Endothelial cell of umbilical vein (primary cell): ENCODE results near the gene NR2F6. TPM values are rescaled to one million over a fixed set of nuclear protein-coding genes. Genes with fewer than 3 reads are reported as not detected.

Experiments
- BruUV-seq: library from RNA; stranded (reverse); fragments of 400-500 nt; replicated peaks from 2 replicates; lab custom pipeline; 2021; lab: Mats Ljungman, UMichigan
- CTCF ChIA-PET: fragments of 300-600, 350-600 bp; sonication (Branson Sonifier 250); formaldehyde crosslinking; loops from one replicate; lab custom pipeline; 2021; ENCODE audit warnings: antibody characterized with exemption, inconsistent platforms; lab: Charles Lee
- POLR2A ChIA-PET: fragments of 300-600, 350-600 bp; sonication (Branson Sonifier 250); formaldehyde crosslinking; loops from one replicate; lab custom pipeline; 2021; ENCODE audit warnings: antibody characterized with exemption, inconsistent platforms; lab: Charles Lee
- DNase-seq: peaks from one replicate; pipeline ENCODE4 v3.0.0-alpha.2; 2011; ENCODE audit warnings: low read depth, low spot score
- FAIRE-seq: peaks from 2 replicates; lab custom pipeline; 2011; peaks lifted over from hg19 to GRCh38; lab: Jason Lieb, UNC
- H2AFZ ChIP-seq: 2 replicates; pipeline ENCODE4 v1.6.0; 2012; ENCODE audit warnings: low read depth, low read length, control low read depth, inconsistent platforms
- H3K27ac ChIP-seq: 2 replicates; pipeline ENCODE4 v1.5.1; 2011; ENCODE audit warnings: low read depth, mild to moderate bottlenecking, control low read depth, low read length, moderate library complexity; ENCODE audit not compliant: insufficient read depth
- H3K27me3 ChIP-seq, 2 experiments: 2 replicates each; pipeline versions ENCODE4 v1.6.0 to v1.6.1; 2011; ENCODE audit warnings: low read length in 2 of 2, mixed read lengths in 1 of 2; ENCODE audit not compliant: control insufficient read depth in 2 of 2, insufficient read depth in 2 of 2
- H3K36me3 ChIP-seq, 2 experiments: 2 replicates in 1 of 2; 3 replicates in 1 of 2; pipeline ENCODE4 v1.5.1; 2011; ENCODE audit warnings: low read length in 2 of 2, mild to moderate bottlenecking in 1 of 2, moderate library complexity in 1 of 2; ENCODE audit not compliant: control insufficient read depth in 2 of 2, insufficient read depth in 2 of 2; ENCODE audit errors: extremely low read depth in 1 of 2
- H3K4me1 ChIP-seq: 3 replicates; pipeline ENCODE4 v1.5.1; 2011; ENCODE audit warnings: mild to moderate bottlenecking, low read length; ENCODE audit not compliant: control insufficient read depth, insufficient read depth; ENCODE audit errors: extremely low read depth
- H3K4me2 ChIP-seq: 2 replicates; pipeline ENCODE4 v1.6.1; 2011; ENCODE audit warnings: low read length, control low read depth, mixed read lengths; ENCODE audit not compliant: insufficient read depth
- H3K4me3 ChIP-seq, 3 experiments: fragments of 200-600 bp in 1 of 3; sonication (generic), shearing (Covaris generic) in 1 of 3; replicated peaks in 1 of 3; 2 replicates each; pipeline ENCODE4 v1.5.1; 2011 to 2016; ENCODE audit warnings: control low read depth in 3 of 3, low read length in 3 of 3, mild to moderate bottlenecking in 2 of 3, inconsistent platforms in 1 of 3, low read depth in 1 of 3, moderate library complexity in 1 of 3; ENCODE audit not compliant: insufficient read depth in 1 of 3
- H3K79me2 ChIP-seq: 2 replicates; pipeline ENCODE4 v1.6.0; 2012; ENCODE audit warnings: low read length, inconsistent platforms; ENCODE audit not compliant: control insufficient read depth, insufficient read depth
- H3K9ac ChIP-seq: replicated peaks from 2 replicates; pipeline ENCODE3; 2011; ENCODE audit warnings: low read length, control low read depth; ENCODE audit not compliant: insufficient read depth; ENCODE audit errors: extremely low read depth
- H3K9me1 ChIP-seq: replicated peaks from 3 replicates; pipeline ENCODE4 v1.6.0; 2011; ENCODE audit warnings: mild to moderate bottlenecking, low read length; ENCODE audit not compliant: control insufficient read depth, insufficient read depth; ENCODE audit errors: extremely low read depth
- H3K9me3 ChIP-seq: replicated peaks from 2 replicates; pipeline ENCODE4 v1.5.1; 2012; ENCODE audit warnings: low read length, inconsistent platforms; ENCODE audit not compliant: control insufficient read depth, insufficient read depth
- H4K20me1 ChIP-seq: replicated peaks from 2 replicates; pipeline ENCODE3; 2011; ENCODE audit warnings: mild to moderate bottlenecking, low read length; ENCODE audit not compliant: control insufficient read depth, insufficient read depth; ENCODE audit errors: extremely low read depth
- EZH2 ChIP-seq: IDR thresholded peaks from 2 replicates; pipeline ENCODE4 v1.6.1; 2012; ENCODE audit warnings: borderline replicate concordance, low read depth, mild to moderate bottlenecking, moderate library complexity, low read length, inconsistent platforms; ENCODE audit not compliant: severe bottlenecking
- FOS ChIP-seq: IDR thresholded peaks from 2 replicates; pipeline ENCODE4 v1.6.1; 2011; ENCODE audit warnings: mild to moderate bottlenecking, low read length, moderate library complexity, borderline replicate concordance; ENCODE audit not compliant: insufficient read depth
- GATA2 ChIP-seq: IDR thresholded peaks from 2 replicates; pipeline ENCODE4 v1.7.0; 2011; ENCODE audit warnings: low read depth, mild to moderate bottlenecking, moderate library complexity, mixed read lengths, low read length; ENCODE audit not compliant: insufficient read length, insufficient read depth
- JUN ChIP-seq: IDR thresholded peaks from 2 replicates; pipeline ENCODE4 v1.6.1; 2011; ENCODE audit warnings: borderline replicate concordance, low read depth; ENCODE audit not compliant: insufficient read length, insufficient read depth
- MYC ChIP-seq: IDR thresholded peaks from one replicate; pipeline ENCODE4 v1.6.1; 2011; ENCODE audit warnings: mild to moderate bottlenecking, low read depth, low read length
- POLR2A ChIP-seq: IDR thresholded peaks from 2 replicates; pipeline ENCODE4 v1.6.1; 2012; ENCODE audit warnings: low read depth, mild to moderate bottlenecking, control low read depth, low read length
- POLR2AphosphoS5 ChIP-seq: IDR thresholded peaks from 2 replicates; pipeline ENCODE4 v1.6.1; 2012; ENCODE audit warnings: low read depth, mild to moderate bottlenecking, control low read depth, low read length, moderate library complexity; ENCODE audit not compliant: insufficient read depth
- dilution Hi-C: fragments of 300-500 bp; cut with MboI; formaldehyde crosslinking; loops from one replicate; pipeline ENCODE4 v1.15.0; 2019; ENCODE audit warnings: low sequenced_read_pairs; ENCODE audit not compliant: extremely low pct_ligation_motif_present
- intact Hi-C: fragments of 100-400 bp; cut with micrococcal nuclease; formaldehyde crosslinking; loops from one replicate; pipeline ENCODE4 v1.10.0; 2022
- polyA plus RNA-seq, 4 experiments: library from polyadenylated mRNA; depleted of rRNA in 3 of 4; stranded (reverse) in 3 of 4; unstranded in 1 of 4; fragments of >200 nt; gene quantifications; 2 replicates each; pipeline versions ENCODE4 v1.2.1 to v1.2.3, GENCODE V29; 2011 to 2012; ENCODE audit warnings: missing spikeins in 1 of 4
- total RNA-seq: library from RNA; stranded (reverse); gene quantifications from 2 replicates; pipeline ENCODE4 v1.2.3, GENCODE V29; 2021
- TF ChIP-seq, protein P1 (sequence below): IDR thresholded peaks from 2 replicates; pipeline ENCODE4 v1.6.1; 2011; ENCODE audit not compliant: insufficient read depth, insufficient read length
- TF ChIP-seq, protein P2 (sequence below), 2 donors: IDR thresholded peaks; 1 replicate in 1 of 2; 2 replicates in 1 of 2; pipeline ENCODE4 v1.5.1; 2011; ENCODE audit warnings: low read length in 2 of 2, mild to moderate bottlenecking in 2 of 2, moderate library complexity in 2 of 2, control low read depth in 1 of 2, inconsistent platforms in 1 of 2, low read depth in 1 of 2; ENCODE audit not compliant: insufficient read depth in 1 of 2; ENCODE audit errors: extremely low read depth in 1 of 2

NR2F6 gene
- total and polyA plus RNA-seq, 2 donors (not counting 3 experiments of a cell fraction or from before 2014, with no cell fraction given), result 36.1 to 38.9 TPM

DNA sequence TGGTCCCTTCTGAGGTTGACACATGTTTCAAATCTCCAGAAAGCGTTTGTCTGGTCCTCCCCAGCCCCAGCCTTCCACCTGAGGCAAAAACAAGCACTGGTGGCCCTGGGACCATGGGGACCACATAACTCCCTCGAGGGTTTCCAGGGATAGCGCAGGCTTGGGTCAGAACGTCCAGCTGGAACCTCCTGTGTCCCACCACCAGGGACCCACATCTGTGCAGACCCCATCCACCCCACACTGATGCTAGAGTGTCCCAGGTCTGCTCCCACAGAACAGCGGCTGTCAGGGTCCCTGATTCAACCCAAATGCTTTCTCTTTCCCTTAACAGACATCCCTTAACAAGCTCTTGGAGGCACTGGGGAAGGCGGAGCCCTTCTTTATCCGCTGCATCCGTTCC lies 60.1 kb downstream of the NR2F6 start:
- H3K27me3 ChIP-seq, result no peaks in the 10 kb centered on the region

More for the DNA sequence above, 60.1 kb downstream of the NR2F6 start:
- no peak for TF ChIP-seq FOS
- TF ChIP-seq POLR2AphosphoS5, result no peak
- TF ChIP-seq, protein P1, sequence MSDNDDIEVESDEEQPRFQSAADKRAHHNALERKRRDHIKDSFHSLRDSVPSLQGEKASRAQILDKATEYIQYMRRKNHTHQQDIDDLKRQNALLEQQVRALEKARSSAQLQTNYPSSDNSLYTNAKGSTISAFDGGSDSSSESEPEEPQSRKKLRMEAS, result no peak
- TF ChIP-seq MYC, result no peak
- TF ChIP-seq EZH2, result no peak
- TF ChIP-seq POLR2A, result no peak
- TF ChIP-seq JUN, result no peak
- TF ChIP-seq, protein P2, sequence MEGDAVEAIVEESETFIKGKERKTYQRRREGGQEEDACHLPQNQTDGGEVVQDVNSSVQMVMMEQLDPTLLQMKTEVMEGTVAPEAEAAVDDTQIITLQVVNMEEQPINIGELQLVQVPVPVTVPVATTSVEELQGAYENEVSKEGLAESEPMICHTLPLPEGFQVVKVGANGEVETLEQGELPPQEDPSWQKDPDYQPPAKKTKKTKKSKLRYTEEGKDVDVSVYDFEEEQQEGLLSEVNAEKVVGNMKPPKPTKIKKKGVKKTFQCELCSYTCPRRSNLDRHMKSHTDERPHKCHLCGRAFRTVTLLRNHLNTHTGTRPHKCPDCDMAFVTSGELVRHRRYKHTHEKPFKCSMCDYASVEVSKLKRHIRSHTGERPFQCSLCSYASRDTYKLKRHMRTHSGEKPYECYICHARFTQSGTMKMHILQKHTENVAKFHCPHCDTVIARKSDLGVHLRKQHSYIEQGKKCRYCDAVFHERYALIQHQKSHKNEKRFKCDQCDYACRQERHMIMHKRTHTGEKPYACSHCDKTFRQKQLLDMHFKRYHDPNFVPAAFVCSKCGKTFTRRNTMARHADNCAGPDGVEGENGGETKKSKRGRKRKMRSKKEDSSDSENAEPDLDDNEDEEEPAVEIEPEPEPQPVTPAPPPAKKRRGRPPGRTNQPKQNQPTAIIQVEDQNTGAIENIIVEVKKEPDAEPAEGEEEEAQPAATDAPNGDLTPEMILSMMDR (IDR thresholded peaks at IDR 0.05; ENCODE audit: extremely low read depth in 1 of 2, insufficient read depth in 1 of 2, low read depth in 1 of 2, low read length in 2 of 2), result no peak
- TF ChIP-seq GATA2, result no peak
- no peak overlapping the region for H3K27ac ChIP-seq
- H4K20me1 ChIP-seq, result no peaks in the 10 kb centered on the region
- no peak overlapping the region for H3K4me2 ChIP-seq
- no peaks in the 10 kb centered on the region for H3K4me1 ChIP-seq
- ChIA-PET CTCF (no interaction called here), POLR2A (no interaction called here)
- no peaks in the 10 kb centered on the region for H3K9me3 ChIP-seq
- intact Hi-C loops, result no loop called here
- no peak for DNase-seq
- H2AFZ ChIP-seq, result no peak overlapping the region
- no peak overlapping the region for H3K4me3 ChIP-seq
- FAIRE-seq, result no peak
- H3K36me3 ChIP-seq, result peaks cover 15 to 49% of the 10 kb centered on the region in 2 experiments
- dilution Hi-C loops, result no loop called here
- H3K9me1 ChIP-seq, result no peaks in the 10 kb centered on the region
- no TSS peak for BruUV-seq
- no peak overlapping the region for H3K9ac ChIP-seq
- no peaks in the 10 kb centered on the region for H3K79me2 ChIP-seq
